HG02798 (cell line): ENCODE results near the gene UGT1A8.
"Not testable (repeated sequence)": the region's sequence is repeated elsewhere in the genome, so short reads cannot be mapped to it uniquely, and the experiment has no call there.

Experiments used
- ATAC-seq: cut with Tn5 transposase; IDR thresholded peaks from one replicate; pipeline ENCODE4 v1.9.1; 2021; ENCODE audit warnings: mild to moderate bottlenecking; ENCODE audit not compliant: unreplicated experiment, poor library complexity

UGT1A8 gene

DNA sequence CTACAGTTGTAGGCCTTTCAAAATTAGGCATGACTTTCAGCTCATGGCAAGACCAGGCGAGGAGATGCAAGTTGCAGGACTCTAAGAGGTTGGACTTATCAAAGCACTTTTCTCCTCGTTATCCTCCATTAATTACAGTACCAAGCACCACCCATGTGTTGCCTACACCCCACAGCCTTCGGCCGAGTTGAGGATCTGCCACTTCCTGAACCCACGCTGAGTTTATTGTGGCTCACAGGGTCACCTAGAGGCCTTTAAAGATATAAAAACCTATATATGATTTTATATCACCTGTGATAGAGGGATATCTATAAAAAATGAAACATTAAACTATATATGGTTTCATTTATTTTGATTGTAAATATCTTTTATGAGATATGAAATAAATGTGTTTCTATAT, 21.4 kb downstream of the UGT1A8 start:
- no peak for ATAC-seq

GRCh38 chr2:233639860-233640259, 22.4 kb downstream of the UGT1A8 start:
- no peak for ATAC-seq

DNA sequence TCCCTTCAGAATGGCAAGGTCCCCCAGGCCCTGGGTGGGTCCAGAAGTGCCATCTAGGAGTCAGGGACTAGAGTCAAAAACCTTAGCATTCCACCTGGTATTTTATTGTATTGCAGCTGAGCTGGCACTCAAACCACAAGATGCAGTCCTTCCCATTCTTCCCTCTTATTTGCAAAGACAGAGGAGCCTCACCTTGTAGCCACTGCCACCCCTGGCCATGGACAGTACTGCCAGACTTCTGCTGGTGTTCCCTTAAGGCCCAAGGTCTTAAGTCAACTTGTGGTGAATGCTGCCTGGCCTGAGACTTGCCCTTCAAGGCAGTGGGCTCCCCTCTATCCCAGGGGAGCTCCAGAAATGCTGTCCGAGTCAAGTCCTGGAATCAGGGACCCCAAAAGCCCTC, 25.7 kb downstream of the UGT1A8 start:
- no peak for ATAC-seq

- not testable (repeated sequence) for ATAC-seq
Measured at GRCh38 chr2:233646033-233646432, 28.6 kb downstream of the UGT1A8 start.

DNA sequence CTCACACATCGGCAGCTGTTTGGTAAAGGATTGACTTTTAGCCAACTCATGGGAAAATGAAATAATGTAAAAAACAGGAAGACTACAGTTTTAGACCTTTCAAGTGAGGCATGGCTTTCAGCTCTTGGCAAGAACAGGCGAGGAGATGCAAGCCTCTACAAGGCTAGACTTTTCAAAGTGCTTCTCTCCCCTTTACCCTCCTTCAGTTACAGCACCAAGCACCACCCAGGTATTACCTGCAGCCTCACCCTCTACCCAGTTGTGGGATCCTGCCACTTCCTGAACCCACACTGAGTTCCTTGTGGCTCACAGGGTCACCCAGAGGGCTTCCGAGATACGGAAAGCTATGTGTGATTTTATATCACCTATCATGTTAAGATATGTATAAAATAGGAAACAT, 33.5 kb downstream of the UGT1A8 start:
- no peak for ATAC-seq

DNA sequence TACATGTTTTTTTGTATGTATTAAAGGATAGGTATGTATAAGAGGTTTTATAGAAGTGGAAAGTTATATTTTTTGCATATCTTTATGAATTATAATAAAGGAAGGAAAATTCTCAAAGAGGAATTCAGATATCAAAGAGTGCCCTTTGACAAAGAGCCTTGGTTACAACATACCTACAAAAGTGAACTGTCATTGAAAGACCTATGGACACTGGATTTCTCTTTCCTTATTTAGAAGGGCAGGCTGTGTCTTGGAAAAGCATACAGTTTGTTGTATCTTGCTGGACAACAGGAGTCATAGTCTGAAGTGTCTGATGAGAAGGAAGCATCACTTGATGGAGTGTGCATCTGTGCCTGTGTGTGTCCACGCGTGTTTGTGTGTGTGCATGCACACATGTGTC, 34.0 kb downstream of the UGT1A8 start:
- no peak for ATAC-seq

DNA sequence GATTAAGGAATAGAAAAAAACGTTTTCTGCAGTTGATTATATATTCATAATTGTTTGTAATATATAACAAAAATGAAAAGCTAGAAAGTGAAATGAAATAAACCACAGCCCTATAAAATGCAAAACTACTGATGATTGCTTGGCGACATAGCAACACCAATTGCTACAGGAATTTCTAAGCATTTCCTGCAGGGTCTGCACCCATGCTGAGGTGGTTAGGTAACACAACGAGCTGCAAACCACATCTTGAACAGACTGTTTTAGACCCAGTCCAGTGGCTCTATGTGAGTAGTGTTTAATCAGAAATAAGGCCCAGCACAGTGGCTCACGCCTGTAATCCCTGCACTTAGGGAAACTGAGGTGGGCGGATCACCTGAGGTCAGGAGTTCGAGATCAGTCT, 37.1 kb downstream of the UGT1A8 start:
- ATAC-seq = no peak

DNA sequence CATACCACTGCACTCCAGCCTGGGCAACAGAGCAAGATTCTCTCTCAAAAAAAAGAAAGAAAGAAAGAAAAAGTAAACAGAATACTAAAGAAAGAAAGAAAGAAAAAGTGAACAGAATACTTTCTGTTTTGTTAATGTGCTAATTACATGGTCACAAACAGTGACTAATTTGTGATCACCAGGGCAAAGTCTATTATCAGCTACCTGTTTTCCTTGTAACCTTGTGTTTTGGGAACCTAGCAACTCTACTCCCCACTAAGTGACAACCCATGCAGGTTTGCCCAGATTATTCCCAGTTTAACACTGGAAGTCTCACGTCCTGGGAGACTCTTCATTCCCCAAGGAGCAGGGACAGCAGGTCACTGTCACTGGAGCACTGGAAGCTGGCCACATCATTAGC, 37.6 kb downstream of the UGT1A8 start:
- no peak for ATAC-seq

DNA sequence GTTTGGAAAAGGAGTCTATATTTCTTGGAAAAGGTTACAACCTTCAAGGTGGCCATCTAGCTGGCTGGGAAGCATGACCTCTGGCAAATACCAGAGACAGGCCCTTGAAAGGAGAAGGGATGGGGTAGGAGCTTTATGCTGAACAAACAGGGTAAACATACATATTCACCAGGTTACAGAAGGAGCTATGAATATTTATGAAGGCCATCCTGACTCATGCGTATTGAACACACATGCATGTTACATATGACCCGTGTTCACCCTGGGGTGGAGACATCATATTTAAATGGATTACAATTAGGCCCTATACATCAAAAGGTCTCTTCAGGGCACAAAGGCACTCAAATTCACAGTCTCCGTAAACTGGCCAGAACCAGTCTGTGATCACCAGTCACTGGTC, 38.5 kb downstream of the UGT1A8 start:
- ATAC-seq = not testable (repeated sequence)

- no peak for ATAC-seq
Measured at GRCh38 chr2:233656443-233656842, 39.0 kb downstream of the UGT1A8 start.

- ATAC-seq = no peak
Measured at GRCh38 chr2:233658610-233659009, 41.2 kb downstream of the UGT1A8 start.

DNA sequence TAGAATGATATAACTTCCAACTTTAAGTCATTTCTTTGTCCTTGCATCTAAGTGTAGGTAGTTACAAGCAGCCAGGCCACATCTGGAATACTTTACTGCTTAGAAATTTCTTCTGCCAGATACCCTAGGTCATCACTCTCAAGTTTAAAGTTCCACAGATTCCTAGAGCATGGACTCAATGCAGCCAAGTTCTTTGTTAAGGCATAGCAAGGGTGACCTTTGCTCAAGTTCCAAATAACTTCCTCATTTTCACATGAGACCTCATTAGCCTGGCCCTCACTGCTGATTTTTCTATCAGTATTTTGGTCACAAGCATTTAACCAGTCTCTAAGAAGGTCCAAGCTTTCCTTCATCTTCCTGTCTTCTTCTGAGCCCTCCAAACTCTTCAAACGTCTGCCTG, 46.5 kb downstream of the UGT1A8 start:
- no peak for ATAC-seq

DNA sequence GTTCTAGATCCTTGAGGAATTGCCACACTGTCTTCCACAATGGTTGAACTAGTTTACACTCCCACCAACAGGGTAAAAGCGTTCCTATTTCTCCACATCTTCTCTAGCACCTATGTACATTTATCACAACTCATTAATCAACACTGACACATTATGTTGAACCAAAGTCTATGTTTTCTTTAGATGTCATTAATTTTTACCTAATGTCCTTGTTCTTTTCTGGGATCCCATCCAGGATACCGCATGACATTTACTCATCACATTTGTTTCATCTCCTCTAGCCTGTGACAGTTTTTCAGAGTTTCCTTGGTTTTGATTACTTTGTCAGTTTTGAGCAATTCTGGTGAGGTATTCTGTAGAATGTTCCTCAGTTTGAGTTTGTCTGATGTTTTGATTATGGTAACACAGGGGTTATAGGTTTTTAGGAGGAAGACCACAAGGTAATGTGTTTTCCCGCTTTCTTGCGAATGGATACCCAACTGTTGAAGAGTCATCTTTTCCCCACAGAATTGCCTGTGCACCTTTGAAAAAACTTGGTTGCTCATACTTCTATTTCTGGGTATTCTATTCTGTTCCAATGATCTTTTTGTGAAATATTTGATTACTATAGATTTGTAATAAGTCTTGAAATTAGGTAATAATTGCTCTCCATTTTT, 51.3 kb downstream of the UGT1A8 start:
- ATAC-seq = no peak

- no peak for ATAC-seq
Measured at GRCh38 chr2:233671290-233672161, 54.1 kb downstream of the UGT1A8 start, which contains the start of gene UGT1A9. UGT1A9 (plus strand) TSS chr2:233671898; CDS start chr2:233671935, 37 bp downstream.

GRCh38 chr2:233672886-233673285, 55.5 kb downstream of the UGT1A8 start:
- ATAC-seq = no peak

DNA sequence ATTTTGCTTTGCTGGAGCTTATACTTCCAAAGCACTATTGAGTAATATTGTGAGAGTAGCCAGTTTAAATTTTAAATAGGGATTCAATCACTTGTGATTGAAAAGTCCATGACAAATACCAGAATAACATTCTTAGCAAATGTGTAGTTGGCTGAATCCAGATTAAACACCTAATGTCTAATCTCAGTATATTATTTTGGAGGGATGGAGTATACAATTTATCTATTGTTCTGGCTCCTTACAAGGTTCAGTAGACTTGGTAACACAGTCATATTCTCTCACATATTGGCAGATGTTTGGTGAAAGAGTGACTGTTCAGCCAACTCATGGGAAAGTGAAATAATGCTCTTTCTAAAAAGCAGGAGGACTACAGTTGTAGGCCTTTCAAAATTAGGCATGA, 56.5 kb downstream of the UGT1A8 start:
- no peak for ATAC-seq

DNA sequence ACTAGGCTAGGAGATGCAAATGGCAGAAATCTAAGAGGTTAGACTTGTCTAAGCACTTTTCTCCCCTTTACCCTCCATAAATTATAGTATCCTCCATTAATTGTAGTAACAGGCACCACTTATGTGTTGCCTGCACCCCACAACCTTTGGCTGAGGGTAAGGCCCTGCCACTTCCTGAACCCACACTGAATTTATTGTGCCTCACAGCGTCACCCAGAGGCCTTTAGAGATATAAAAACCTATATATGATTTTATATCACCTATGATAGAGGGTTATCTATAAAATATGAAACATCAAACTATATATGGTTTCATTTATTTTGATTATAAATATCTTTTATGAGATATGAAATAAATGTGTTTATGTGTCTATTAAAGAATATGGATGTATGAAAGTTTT, 56.9 kb downstream of the UGT1A8 start:
- no peak for ATAC-seq

GRCh38 chr2:233674995-233675394, 57.6 kb downstream of the UGT1A8 start:
- ATAC-seq = no peak

- ATAC-seq = no peak
Measured at GRCh38 chr2:233676046-233676445, 58.6 kb downstream of the UGT1A8 start.

DNA sequence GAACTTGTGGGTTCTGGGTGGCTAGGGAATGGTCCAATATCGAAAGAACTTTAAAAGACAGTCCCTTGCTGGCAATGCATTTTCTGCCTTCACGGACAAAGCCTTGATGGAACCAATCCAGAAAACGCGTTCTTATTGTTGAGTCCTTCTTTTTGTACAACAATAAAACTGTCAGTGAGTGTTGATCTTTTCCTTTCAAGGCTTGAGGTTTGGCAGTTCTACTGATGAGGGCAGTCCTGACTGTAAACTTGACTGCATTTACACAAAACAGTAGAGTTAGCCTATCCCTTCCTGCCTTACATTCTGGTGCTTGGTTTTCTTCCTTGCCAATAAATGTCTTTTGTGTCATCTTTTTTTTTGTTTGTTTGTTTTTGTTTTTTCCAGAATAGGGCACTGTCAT, 61.8 kb downstream of the UGT1A8 start:
- no peak for ATAC-seq

DNA sequence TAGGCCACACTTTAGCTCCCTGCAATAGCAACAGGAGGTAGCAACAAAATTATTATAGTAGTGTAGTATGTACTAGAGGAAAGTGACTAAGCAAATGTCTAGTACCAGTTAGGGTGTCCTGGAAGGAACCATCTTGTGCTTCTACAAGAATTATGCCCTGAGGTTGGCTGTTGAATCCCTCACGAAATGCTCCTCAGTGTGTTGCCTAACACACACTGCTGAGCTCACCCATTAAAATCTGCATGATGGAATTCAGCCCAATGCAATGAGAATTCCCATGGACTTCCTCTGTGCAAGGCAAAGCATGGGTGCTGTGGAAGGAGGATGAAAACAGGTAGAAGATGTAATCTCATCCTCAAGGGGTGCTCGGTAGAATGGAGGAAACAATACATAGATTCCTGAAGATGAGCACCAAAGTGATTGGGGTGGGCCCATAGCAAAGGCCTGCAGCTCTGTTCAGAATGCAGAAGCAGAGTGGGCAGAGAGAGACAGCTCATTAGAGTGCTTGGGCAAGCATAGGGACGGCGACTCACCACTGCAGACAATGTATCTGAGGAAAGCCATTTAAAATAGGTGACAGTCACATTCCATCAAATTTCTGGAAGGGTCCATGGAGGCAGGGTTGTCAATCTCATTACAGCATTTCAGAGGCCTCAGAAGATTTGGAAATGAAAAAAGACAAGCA, 63.1 kb downstream of the UGT1A8 start:
- no peak for ATAC-seq
